ENCODE measurements around the gene LARGE2. TPM values are rescaled to one million over a fixed set of nuclear protein-coding genes. Genes with fewer than 3 reads are reported as not detected.

Gene LARGE2
- total RNA-seq, 1 experiment from 2014 or later, result 108 TPM

- Histone ChIP-seq H4K20me1 (ENCODE audit: control insufficient read depth, insufficient read depth, insufficient read length) (no peaks in the 10 kb centered on the region), H3K27me3 (ENCODE audit: insufficient read depth, low read length) (no peaks in the 10 kb centered on the region), H3K18ac (ENCODE audit: insufficient read length, low read depth, low read length) (no peak overlapping the region), H3K23me2 (ENCODE audit: insufficient read length, low read depth, low read length, poor library complexity, severe bottlenecking) (no peaks in the 10 kb centered on the region), H3K56ac (ENCODE audit: insufficient read length, low read depth, low read length) (no peak overlapping the region), H3K79me2 (ENCODE audit: insufficient read depth, low read length) (no peaks in the 10 kb centered on the region; the same call in 1 of the 2 replicates), H2BK5ac (ENCODE audit: insufficient read length, low read length) (no peak overlapping the region), H3K23ac (ENCODE audit: insufficient read length, low read depth, low read length) (no peak overlapping the region), H4K91ac (ENCODE audit: insufficient read length, low read depth, low read length) (no peak overlapping the region), H2BK120ac (ENCODE audit: low read depth, low read length, poor library complexity, severe bottlenecking) (no peak overlapping the region), H3T11ph (ENCODE audit: low read length) (no peak overlapping the region), H2BK12ac (ENCODE audit: insufficient read length, low read depth, low read length) (no peak overlapping the region), H3K79me1 (ENCODE audit: insufficient read depth, low read depth, low read length, poor library complexity, severe bottlenecking) (no peaks in the 10 kb centered on the region), H4K8ac (replicated peaks; ENCODE audit: insufficient read length, low read depth, low read length) (no peak overlapping the region), H2AFZ (ENCODE audit: low read length) (no peak overlapping the region), H4K5ac (ENCODE audit: insufficient read length, low read depth, low read length) (no peak overlapping the region), H2AK5ac (ENCODE audit: insufficient read length, low read length) (no peak overlapping the region), H2BK20ac (ENCODE audit: low read depth, low read length, poor library complexity, severe bottlenecking) (no peak overlapping the region), H2BK15ac (ENCODE audit: low read depth, low read length) (no peak overlapping the region), H3K9me3 (ENCODE audit: control insufficient read depth, low read depth, low read length) (no peaks in the 10 kb centered on the region), H3K4me2 (ENCODE audit: insufficient read depth, insufficient read length, low read length) (no peak overlapping the region), H3K4me1 (ENCODE audit: insufficient read depth, low read length) (no peaks in the 10 kb centered on the region), H3K14ac (ENCODE audit: insufficient read depth, low read length) (no peak overlapping the region), H3K4ac (ENCODE audit: low read depth, low read length) (no peak overlapping the region), H3K27ac (ENCODE audit: insufficient read length, low read depth, low read length) (no peak overlapping the region), H3K9ac (ENCODE audit: extremely low read depth, insufficient read length, low read length) (no peak overlapping the region)
- TF ChIP-seq CTCF (conservative IDR thresholded peaks at IDR 0.05), result no peak
- Mint-ChIP-seq H3K27me3 (ENCODE audit: low read depth) (peaks cover 2% of the 10 kb centered on the region; the same call in 1 of the 2 replicates), H3K36me3 (ENCODE audit: insufficient read depth in 1 of 3, low read depth in 3 of 3) (peaks cover 22 to 71% (median 69%) of the 10 kb centered on the region in 3 experiments), H3K4me1 (peaks cover 11 to 13% of the 10 kb centered on the region in 2 experiments), H3K27ac (no peak overlapping the region), H3K4me3 (no peak overlapping the region), H3K9me3 (no peaks in the 10 kb centered on the region)
- DNase-seq, result peak; percentile 29
- no CpG with 5 or more reads among the region's 13 CpGs for WGBS (ENCODE audit: extremely low coverage, insufficient read length, low lambda C conversion rate)
Measured at GRCh38 chr11:45928535-45929215, 6.2 kb downstream of the LARGE2 start.
